HCT116 (cell line): ENCODE measurements around the gene RCL1. TPM values are rescaled to one million over a fixed set of nuclear protein-coding genes. Genes with fewer than 3 reads are reported as not detected.

Source experiments
- ATAC-seq: fragments of 200-7000 bp; cut with Tn5 transposase; 2 replicates; pipeline ENCODE4 v1.9.1; 2020; ENCODE audit warnings: mild to moderate bottlenecking, moderate library complexity
- BruUV-seq: library from RNA; stranded (reverse); fragments of 400-500 nt; replicated peaks from 2 replicates; lab custom pipeline; 2021; lab: Mats Ljungman, UMichigan
- CTCF ChIA-PET: fragments of 300-600 bp; sonication (Branson Sonifier 250); formaldehyde crosslinking; loops from one replicate; lab custom pipeline; 2021; ENCODE audit warnings: antibody characterized with exemption; lab: Charles Lee
- POLR2A ChIA-PET: fragments of 300-600, 350-600 bp; sonication (Branson Sonifier 250); formaldehyde crosslinking; loops from one replicate; lab custom pipeline; 2021; ENCODE audit warnings: antibody characterized with exemption; lab: Charles Lee
- RAD21 ChIA-PET, 2 experiments: fragments of 300-600 bp; sonication (Branson Sonifier 250); formaldehyde crosslinking; loops; one replicate each; lab custom pipeline; 2023; ENCODE audit warnings: low total read pairs in 2 of 2; ENCODE audit not compliant: uncharacterized antibody in 2 of 2, unreplicated experiment in 2 of 2, low non-redundant PET in 1 of 2; lab: Charles Lee
- DNase-seq: peaks from one replicate; pipeline ENCODE4 v3.0.0-alpha.2; 2010; ENCODE audit warnings: low read depth, low spot score
- H2AFZ ChIP-seq: fragments of 200-600 bp; shearing (Covaris generic), sonication (generic); 2 replicates; pipeline ENCODE4 v1.6.1; 2017; ENCODE audit warnings: low read depth, mixed run types, mixed read lengths, antibody characterized with exemption, low read length; ENCODE audit not compliant: poor library complexity, severe bottlenecking
- H3K27ac ChIP-seq: 2 replicates; pipeline ENCODE4 v1.5.1; 2012; ENCODE audit warnings: low read depth, low read length
- H3K27me3 ChIP-seq: fragments of 200-600 bp; sonication (generic); 2 replicates; pipeline ENCODE4 v1.6.1; 2016; ENCODE audit warnings: mixed run types, low read length, mixed read lengths; ENCODE audit not compliant: insufficient read depth
- H3K36me3 ChIP-seq, 2 experiments: fragments of 200-500 bp in 1 of 2; fragments of 200-600 bp in 1 of 2; sonication (Bioruptor generic) in 1 of 2; sonication (generic) in 1 of 2; 2 replicates each; pipeline versions ENCODE4 v1.5.1 to v1.6.1; 2014 to 2016; ENCODE audit warnings: low read length in 2 of 2, inconsistent platforms in 1 of 2, mixed read lengths in 1 of 2, mixed run types in 1 of 2; ENCODE audit not compliant: insufficient read depth in 2 of 2, control insufficient read depth in 1 of 2
- H3K4me1 ChIP-seq, 2 experiments: fragments of 200-600 bp in 1 of 2; sonication (generic) in 1 of 2; 2 replicates each; pipeline versions ENCODE4 v1.5.1 to v1.6.1; 2012 to 2017; ENCODE audit warnings: low read length in 2 of 2, inconsistent platforms in 1 of 2, mild to moderate bottlenecking in 1 of 2, mixed read lengths in 1 of 2, mixed run types in 1 of 2, moderate library complexity in 1 of 2; ENCODE audit not compliant: insufficient read depth in 2 of 2, control insufficient read depth in 1 of 2
- H3K4me2 ChIP-seq: fragments of 200-600 bp; sonication (generic); 2 replicates; pipeline ENCODE4 v1.6.1; 2017; ENCODE audit warnings: mixed run types, low read length, mixed read lengths
- H3K4me3 ChIP-seq, 2 experiments: fragments of 200-600 bp in 1 of 2; sonication (generic) in 1 of 2; replicated peaks in 1 of 2; 2 replicates each; pipeline ENCODE4 v1.5.1; 2011 to 2016; ENCODE audit warnings: low read length in 2 of 2, control low read depth in 1 of 2, low read depth in 1 of 2, mild to moderate bottlenecking in 1 of 2, mixed read lengths in 1 of 2, mixed run types in 1 of 2
- H3K79me2 ChIP-seq: fragments of 200-600 bp; sonication (generic); 2 replicates; pipeline ENCODE4 v1.6.1; 2017; ENCODE audit warnings: mild to moderate bottlenecking, mixed run types, low read length, moderate library complexity, mixed read lengths; ENCODE audit not compliant: insufficient read depth
- H3K9ac ChIP-seq: fragments of 200-600 bp; sonication (generic); 2 replicates; pipeline ENCODE4 v1.6.1; 2016; ENCODE audit warnings: low read length, mixed read lengths
- H3K9me2 ChIP-seq: fragments of 200-600 bp; sonication (generic), shearing (Covaris generic); 2 replicates; pipeline ENCODE4 v1.6.1; 2017; ENCODE audit warnings: mixed run types, mild to moderate bottlenecking, moderate library complexity; ENCODE audit not compliant: insufficient read depth
- H3K9me3 ChIP-seq, 2 experiments: fragments of 200-500 bp in 1 of 2; fragments of 200-600 bp in 1 of 2; sonication (Bioruptor generic) in 1 of 2; sonication (generic) in 1 of 2; 2 replicates each; pipeline ENCODE4 v1.6.1; 2014 to 2017; ENCODE audit warnings: low read length in 2 of 2, mixed read lengths in 2 of 2, inconsistent platforms in 1 of 2, low read depth in 1 of 2, mild to moderate bottlenecking in 1 of 2, mixed run types in 1 of 2, moderate library complexity in 1 of 2; ENCODE audit not compliant: control insufficient read depth in 1 of 2, insufficient read depth in 1 of 2
- H4K20me1 ChIP-seq: fragments of 200-600 bp; sonication (generic), shearing (Covaris generic); 2 replicates; pipeline ENCODE4 v1.6.1; 2017; ENCODE audit warnings: mixed run types, mild to moderate bottlenecking, moderate library complexity; ENCODE audit not compliant: insufficient read depth
- CBX3 ChIP-seq: IDR thresholded peaks from 2 replicates; pipeline ENCODE4 v1.6.1; 2012; ENCODE audit warnings: low read depth
- CEBPB ChIP-seq: IDR thresholded peaks from 2 replicates; pipeline ENCODE4 v1.6.1; 2012; ENCODE audit warnings: low read depth
- CTCF ChIP-seq, 3 experiments: fragments of 200-600 bp in 1 of 3; sonication (generic) in 1 of 3; IDR thresholded peaks in 2 of 3; conservative IDR thresholded peaks in 1 of 3; 2 replicates each; pipeline ENCODE4 v1.5.1; 2012 to 2017; ENCODE audit warnings: low read depth in 2 of 3, low read length in 2 of 3, antibody characterized with exemption in 1 of 3, borderline replicate concordance in 1 of 3, control low read depth in 1 of 3, mild to moderate bottlenecking in 1 of 3, mixed read lengths in 1 of 3, mixed run types in 1 of 3, moderate library complexity in 1 of 3; ENCODE audit not compliant: insufficient read depth in 1 of 3
- EGR1 ChIP-seq: IDR thresholded peaks from 2 replicates; pipeline ENCODE4 v1.6.1; 2012; ENCODE audit warnings: low read depth
- ELF1 ChIP-seq: IDR thresholded peaks from 2 replicates; pipeline ENCODE4 v1.6.1; 2012; ENCODE audit warnings: low read depth, borderline replicate concordance
- EZH2 ChIP-seq: fragments of 200-600 bp; sonication (generic); IDR thresholded peaks from 2 replicates; pipeline ENCODE4 v1.6.1; 2017; ENCODE audit warnings: antibody characterized with exemption, mixed run types
- EZH2phosphoT487 ChIP-seq: fragments of 200-600 bp; IDR thresholded peaks from 2 replicates; pipeline ENCODE4 v1.6.1; 2018; ENCODE audit warnings: antibody characterized with exemption, borderline replicate concordance
- FOSL1 ChIP-seq: IDR thresholded peaks from 2 replicates; pipeline ENCODE4 v1.6.1; 2012; ENCODE audit warnings: low read depth
- POLR2A ChIP-seq: IDR thresholded peaks from 2 replicates; pipeline ENCODE4 v1.7.0; 2011; ENCODE audit warnings: borderline replicate concordance; ENCODE audit not compliant: insufficient read depth, insufficient read length; ENCODE audit errors: extremely low read depth
- POLR2AphosphoS5 ChIP-seq: IDR thresholded peaks from 2 replicates; pipeline ENCODE4 v1.6.1; 2011; ENCODE audit warnings: mild to moderate bottlenecking, low read depth, low read length, moderate library complexity
- SIN3A ChIP-seq: IDR thresholded peaks from 2 replicates; pipeline ENCODE4 v1.6.1; 2012; ENCODE audit warnings: low read depth
- SP1 ChIP-seq: IDR thresholded peaks from 2 replicates; pipeline ENCODE4 v1.6.1; 2012; ENCODE audit warnings: low read depth
- SRF ChIP-seq: IDR thresholded peaks from 2 replicates; pipeline ENCODE4 v1.6.1; 2012; ENCODE audit warnings: low read depth
- TCF7L2 ChIP-seq: IDR thresholded peaks from 2 replicates; pipeline ENCODE4 v1.7.0; 2011; ENCODE audit warnings: borderline replicate concordance, inconsistent platforms; ENCODE audit not compliant: insufficient read depth, insufficient read length; ENCODE audit errors: extremely low read depth
- YY1 ChIP-seq: IDR thresholded peaks from 2 replicates; pipeline ENCODE4 v1.6.1; 2011; ENCODE audit warnings: low read length, low read depth, moderate library complexity, mild to moderate bottlenecking; ENCODE audit not compliant: insufficient replicate concordance; ENCODE audit errors: extremely low read depth
- ZBTB33 ChIP-seq: IDR thresholded peaks from 2 replicates; pipeline ENCODE4 v1.6.1; 2011; ENCODE audit warnings: mild to moderate bottlenecking, low read length, moderate library complexity; ENCODE audit not compliant: insufficient replicate concordance; ENCODE audit errors: extremely low read depth
- ZFX ChIP-seq: fragments of 450-650 bp; IDR thresholded peaks from 2 replicates; pipeline ENCODE4 v1.6.1; 2017
- ZNF274 ChIP-seq: fragments of 200-500 bp; sonication (Bioruptor generic); IDR thresholded peaks from 2 replicates; pipeline ENCODE4 v1.6.1; 2014; ENCODE audit warnings: mild to moderate bottlenecking, low read depth, low read length, inconsistent platforms
- intact Hi-C: fragments of 100-400 bp; cut with micrococcal nuclease; formaldehyde crosslinking; loops from 2 replicates; pipeline ENCODE4 v1.10.0; 2022
- total RNA-seq: library from RNA; stranded (reverse); gene quantifications from one replicate; pipeline ENCODE4 v1.2.1, GENCODE V29; 2021; ENCODE audit not compliant: unreplicated experiment

Gene RCL1
- total RNA-seq, 1 experiment from 2014 or later = 29.9 TPM

- no peak for TF ChIP-seq POLR2AphosphoS5
- no peak for TF ChIP-seq EZH2phosphoT487
- no peak for TF ChIP-seq CEBPB
Observed at GRCh38 chr9:4833781-4834560, 41.2 kb downstream of the RCL1 start (continued).

GRCh38 chr9:4836676-4837075, 43.9 kb downstream of the RCL1 start:
- H2AFZ ChIP-seq = no peak overlapping the region
- ATAC-seq = no peak
- no peak overlapping the region for H3K4me2 ChIP-seq
- TF ChIP-seq POLR2A (no peak), ZFX (no peak), EGR1 (no peak), CTCF (IDR thresholded peaks at IDR 0.05 in 2 of 3, conservative IDR thresholded peaks at IDR 0.05 in 1 of 3; ENCODE audit: borderline replicate concordance in 1 of 3, insufficient read depth in 1 of 3, low read depth in 2 of 3, low read length in 2 of 3) (no peak), SRF (no peak), ZNF274 (no peak), ELF1 (no peak), ZBTB33 (no peak), EZH2 (no peak), YY1 (no peak), FOSL1 (no peak), CEBPB (no peak), CBX3 (no peak), SP1 (no peak), TCF7L2 (no peak), SIN3A (no peak), EZH2phosphoT487 (no peak)
- TF ChIP-seq, all 23 proteins: peak for 0
- H3K4me1 ChIP-seq = peaks cover 15 to 24% of the 10 kb centered on the region in 2 experiments
- H3K27ac ChIP-seq = no peak overlapping the region
- H3K79me2 ChIP-seq = peaks cover 62% of the 10 kb centered on the region
- H3K36me3 ChIP-seq = peaks cover 5% of the 10 kb centered on the region in 2 experiments; a peak in 2 of 4 replicates
- intact Hi-C loops = no loop called here
- H3K27me3 ChIP-seq = no peaks in the 10 kb centered on the region
- no peak for DNase-seq
- H4K20me1 ChIP-seq = no peaks in the 10 kb centered on the region
- no TSS peak for BruUV-seq
- no peaks in the 10 kb centered on the region for H3K9me2 ChIP-seq
- H3K9me3 ChIP-seq = no peaks in the 10 kb centered on the region
- no peak overlapping the region for H3K9ac ChIP-seq
- ChIA-PET RAD21 (no interaction called here), CTCF (no interaction called here), POLR2A (no interaction called here)
- no peak overlapping the region for H3K4me3 ChIP-seq
